GM18519 (cell line): Measurements from ENCODE around the gene TBC1D10A.

Experiments
- ATAC-seq: cut with Tn5 transposase; IDR thresholded peaks from one replicate; pipeline ENCODE4 v1.9.1; 2021; ENCODE audit warnings: mild to moderate bottlenecking, moderate library complexity; ENCODE audit not compliant: unreplicated experiment, low FRiP score

The TBC1D10A gene

DNA sequence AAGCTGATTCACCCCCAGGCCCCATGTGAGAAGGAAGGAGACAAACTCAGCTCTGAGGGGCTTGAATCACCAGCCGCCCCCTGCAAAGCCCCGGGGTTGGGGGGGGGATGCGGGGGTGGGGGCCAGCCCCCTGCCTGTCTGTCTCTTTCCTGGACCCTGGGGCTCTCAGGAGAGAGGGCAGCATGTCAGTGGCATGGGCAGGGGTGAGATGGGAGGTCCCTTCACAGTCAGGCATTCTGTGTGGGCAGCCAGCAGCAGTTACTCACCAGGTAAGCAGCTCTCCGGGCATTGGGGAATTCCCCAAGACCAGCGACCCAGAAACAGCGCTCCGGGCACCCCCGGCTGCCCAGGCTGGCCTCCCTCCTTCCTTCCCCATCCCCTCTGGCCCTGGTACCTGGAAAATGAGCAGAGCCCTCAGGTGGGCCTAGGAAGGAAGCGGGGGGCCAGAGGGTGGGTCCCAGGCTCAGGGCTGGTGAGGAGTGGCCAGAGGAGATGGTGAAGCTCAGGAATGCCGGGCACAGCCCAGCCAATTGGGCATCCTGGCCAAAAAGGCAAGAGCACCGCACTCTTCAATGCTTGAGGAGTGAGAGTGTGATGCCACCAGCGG, 76.0 kb downstream of the TBC1D10A start:
- no peak for ATAC-seq

- ATAC-seq: no peak
Observed at GRCh38 chr22:30250039-30250565, 76.6 kb downstream of the TBC1D10A start.

GRCh38 chr22:30249049-30250038, 77.4 kb downstream of the TBC1D10A start:
- ATAC-seq: no peak

GRCh38 chr22:30248484-30248883, 78.3 kb downstream of the TBC1D10A start:
- ATAC-seq: no peak

DNA sequence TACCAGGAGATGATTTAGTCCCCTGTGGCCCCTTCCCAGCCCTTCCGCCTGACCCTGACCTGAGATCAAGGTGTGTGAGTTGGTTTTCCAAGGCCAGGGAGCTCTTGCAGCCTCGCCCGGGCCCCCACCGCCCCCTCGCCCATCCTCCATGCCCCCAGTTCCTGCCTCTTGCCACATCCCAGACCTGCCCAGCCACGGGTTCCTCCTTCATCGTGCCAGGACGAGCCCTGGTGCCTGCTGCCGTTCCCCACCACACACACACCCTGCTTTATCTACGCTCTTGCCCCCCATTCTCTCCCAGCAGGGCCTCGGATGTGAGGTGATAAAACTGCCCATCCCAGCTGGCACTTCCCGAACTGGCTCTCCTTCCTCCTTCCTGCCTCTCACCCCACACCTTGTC, 78.8 kb downstream of the TBC1D10A start:
- no peak for ATAC-seq

DNA sequence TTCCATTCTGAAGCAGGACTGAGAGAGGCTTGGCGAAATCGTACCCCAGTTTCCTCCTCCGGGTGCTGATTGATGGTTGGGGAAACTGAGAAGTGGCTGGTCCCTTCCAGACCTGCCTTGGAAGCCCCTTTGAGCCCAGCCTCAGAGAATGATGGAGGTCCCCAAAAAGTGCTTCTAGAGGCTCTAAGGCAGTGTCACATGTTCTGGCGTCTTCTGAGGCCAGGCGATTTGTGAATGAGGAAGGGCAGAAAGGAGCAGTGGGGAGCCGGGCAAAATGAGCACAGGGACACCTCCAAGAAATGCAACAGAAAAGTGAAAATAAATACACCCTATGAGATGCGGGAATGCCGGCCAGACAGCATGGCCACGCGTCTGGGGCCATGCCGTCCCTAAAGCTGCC, 79.2 kb downstream of the TBC1D10A start:
- ATAC-seq: no peak

DNA sequence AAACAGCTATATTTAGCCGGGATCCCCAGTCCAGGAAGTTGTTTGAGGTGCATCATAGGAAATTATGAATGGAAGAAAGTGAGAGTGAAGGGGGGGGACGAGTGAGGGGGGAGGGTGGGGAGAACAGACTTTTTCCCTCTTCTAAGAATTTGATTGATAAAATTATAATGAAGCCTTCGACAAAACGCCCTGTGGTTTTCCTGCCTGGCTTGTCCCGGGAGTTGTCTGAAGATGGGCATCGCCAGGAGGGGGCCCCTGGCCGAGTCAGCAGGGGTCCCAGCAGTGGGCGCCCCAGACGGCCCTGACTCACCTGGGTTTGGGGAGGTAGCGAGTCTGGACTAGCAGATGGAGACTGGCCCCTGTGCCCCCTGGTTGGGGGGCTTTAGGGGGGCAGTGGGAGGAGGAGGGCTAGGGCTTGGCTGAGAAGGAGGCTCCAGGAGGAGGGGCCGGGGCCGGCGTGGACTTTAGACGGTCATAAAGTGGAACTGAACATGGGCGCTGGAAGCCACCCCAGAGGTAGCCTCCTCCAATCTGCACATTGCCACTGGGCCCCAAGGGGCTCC, 79.8 kb downstream of the TBC1D10A start:
- no peak for ATAC-seq

DNA sequence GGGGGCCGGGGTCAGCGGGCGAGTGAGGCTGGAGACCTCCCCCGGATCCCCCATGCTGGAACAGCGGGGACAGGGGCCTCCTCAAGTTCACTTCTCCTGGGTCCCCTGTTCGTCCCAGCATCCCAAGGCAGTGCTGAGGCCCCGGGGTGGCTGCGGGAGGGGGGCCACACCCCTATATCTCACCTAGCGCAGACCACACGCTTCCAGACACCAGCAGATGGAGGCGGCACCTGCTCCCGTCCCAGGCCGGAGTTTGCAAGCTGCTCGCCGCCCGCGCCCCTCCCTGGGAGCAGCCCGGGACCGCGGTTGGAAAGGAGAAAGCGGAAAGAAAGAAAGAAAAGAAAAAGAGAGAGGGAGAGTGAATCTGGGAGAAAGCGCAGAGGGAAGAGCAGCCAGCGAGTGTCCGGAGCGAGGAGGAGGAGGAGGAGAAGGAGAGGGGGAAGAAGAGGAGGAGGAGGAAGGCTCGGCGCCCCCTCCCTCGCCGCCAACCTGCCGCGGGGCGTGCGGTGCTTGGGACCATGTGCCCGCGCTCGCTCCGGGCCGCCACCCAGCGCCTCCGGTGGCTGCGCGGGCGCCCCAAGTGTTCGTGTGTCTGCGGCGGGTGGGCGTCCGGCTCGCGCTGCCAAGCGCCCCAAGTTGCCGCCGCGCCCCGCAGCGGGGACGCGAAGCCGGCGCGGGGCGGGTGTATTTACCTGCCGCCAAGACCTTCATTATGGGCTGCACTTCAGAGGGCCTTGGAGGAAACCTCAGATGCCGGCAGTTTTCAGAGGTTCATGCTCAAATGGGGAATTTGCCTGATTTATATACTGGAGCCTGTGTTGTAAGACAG, 80.5 kb downstream of the TBC1D10A start, which contains the start of gene LIF:
TSS of gene LIF (minus strand) at position 775 of the 829 bp plus-strand sequence. CDS start at position 711, 64 bp downstream.
- no peak for ATAC-seq

DNA sequence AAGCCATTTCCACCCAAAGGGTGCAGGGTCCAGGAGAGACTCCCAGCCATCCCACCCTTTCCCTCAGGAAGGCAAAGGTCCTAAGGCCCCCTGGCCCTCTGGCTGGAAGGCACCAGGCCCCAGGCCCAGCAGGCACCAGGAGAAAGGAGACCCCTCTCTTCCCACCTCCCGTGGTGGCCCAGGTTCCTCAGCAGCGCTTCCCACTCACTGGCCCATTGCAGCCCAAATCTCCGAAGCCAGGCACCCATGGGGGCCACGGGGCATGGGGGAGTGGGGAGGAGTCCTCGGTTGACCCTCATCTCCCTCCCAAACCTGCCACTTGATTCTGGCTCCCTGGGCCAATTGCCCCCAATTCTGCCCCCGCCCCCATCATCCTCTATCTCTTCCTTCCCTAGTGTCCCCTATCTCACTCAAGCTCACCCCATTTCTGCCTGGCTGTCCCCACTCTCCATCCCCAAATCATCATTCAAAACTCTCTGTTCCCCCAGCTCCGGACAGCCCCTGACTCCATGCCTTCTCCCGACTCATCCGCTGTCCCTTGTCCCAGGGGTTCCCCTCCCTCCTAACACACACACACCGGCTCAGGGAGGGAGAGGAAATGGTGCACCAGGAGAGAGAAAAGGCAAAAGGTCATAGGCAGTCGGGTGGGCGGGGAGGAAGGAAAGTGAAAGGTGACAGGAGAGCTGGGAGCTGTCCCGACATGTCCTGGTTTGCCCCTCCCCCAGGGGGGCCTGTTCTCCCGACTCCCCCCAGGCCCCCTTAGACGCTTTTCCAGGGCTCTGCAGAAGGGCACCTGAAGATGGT, 81.4 kb downstream of the TBC1D10A start:
- ATAC-seq: no peak

DNA sequence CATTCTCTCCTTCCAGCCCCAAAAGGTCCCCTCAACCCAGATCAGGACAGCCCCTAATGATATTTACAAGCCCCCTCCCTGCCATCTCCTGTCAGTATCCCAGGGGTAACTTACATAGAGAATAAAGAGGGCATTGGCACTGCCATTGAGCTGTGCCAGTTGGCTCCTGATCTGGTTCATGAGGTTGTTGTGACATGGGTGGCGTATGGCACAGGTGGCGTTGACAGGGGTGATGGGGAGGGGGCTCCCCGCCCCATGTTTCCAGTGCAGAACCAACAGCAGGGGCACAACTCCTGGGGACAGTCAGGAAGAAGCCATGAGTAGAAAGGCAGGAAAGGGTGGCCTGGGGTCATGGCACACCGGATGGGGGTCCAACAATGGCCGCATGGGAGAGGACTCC, 82.1 kb downstream of the TBC1D10A start:
- no peak for ATAC-seq

DNA sequence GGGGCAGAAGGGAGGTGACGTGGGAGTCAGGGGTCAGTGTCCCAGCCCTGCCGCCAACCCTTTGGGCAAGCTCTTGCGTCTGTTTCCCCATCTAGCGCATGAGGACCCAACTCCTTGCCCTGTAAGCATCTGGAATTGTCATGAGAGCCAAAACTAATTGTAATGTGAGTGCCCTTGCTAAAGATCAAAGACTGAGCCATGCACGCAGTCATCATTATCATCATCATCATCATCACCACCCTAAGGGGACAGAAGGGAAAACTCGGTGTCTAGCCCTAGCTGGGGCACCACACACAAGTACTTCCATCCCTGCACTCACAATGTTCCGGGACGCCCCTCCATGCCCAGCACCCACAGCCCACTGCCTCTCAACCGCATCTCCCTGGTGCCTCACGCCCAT, 82.7 kb downstream of the TBC1D10A start:
- ATAC-seq: no peak

DNA sequence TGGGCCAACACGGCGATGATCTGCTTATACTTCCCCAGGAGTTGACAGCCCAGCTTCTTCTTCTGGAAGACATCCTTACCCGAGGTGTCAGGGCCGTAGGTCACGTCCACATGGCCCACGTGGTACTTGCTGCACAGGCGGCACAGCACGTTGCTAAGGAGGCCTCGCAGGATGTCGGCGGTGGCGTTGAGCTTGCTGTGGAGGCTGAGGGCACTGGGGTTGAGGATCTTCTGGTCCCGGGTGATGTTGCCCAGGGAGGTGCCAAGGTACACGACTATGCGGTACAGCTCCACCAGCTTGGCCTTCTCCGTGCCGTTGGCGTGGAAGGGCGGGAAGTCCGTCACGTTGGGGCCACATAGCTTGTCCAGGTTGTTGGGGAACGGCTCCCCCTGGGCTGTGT, 83.1 kb downstream of the TBC1D10A start:
- no peak for ATAC-seq
